ENCODE data around the gene DESI2. TPM values are rescaled to one million over a fixed set of nuclear protein-coding genes. Genes with fewer than 3 reads are reported as not detected.

DESI2 gene
- total RNA-seq, 3 donors from 2014 or later (not counting 1 experiment from before 2014, with no cell fraction given) = 24.1 to 30.5 (median 25.4) TPM

- Mint-ChIP-seq H3K27me3 (ENCODE audit: low read depth in 2 of 2) (no peaks in the 10 kb centered on the region), H3K9me3 (peaks cover 0 to 4% of the 10 kb centered on the region in 2 donors), H3K27ac (no peak overlapping the region), H3K4me3 (no peak overlapping the region), H3K36me3 (peaks cover 13% of the 10 kb centered on the region), H3K4me1 (no peaks in the 10 kb centered on the region)
- Histone ChIP-seq H3K27ac (ENCODE audit: low read length) (no peak overlapping the region), H3K27me3 (ENCODE audit: control insufficient read depth, insufficient read depth, low read length) (no peaks in the 10 kb centered on the region), H3K4me3 (ENCODE audit: low read length) (no peak overlapping the region), H3K36me3 (ENCODE audit: control insufficient read depth, insufficient read depth, low read length) (peaks cover 35% of the 10 kb centered on the region), H3K9me3 (ENCODE audit: control insufficient read depth, insufficient read depth, low read length) (no peaks in the 10 kb centered on the region), H3K4me1 (ENCODE audit: control insufficient read depth, insufficient read depth, low read length) (no peaks in the 10 kb centered on the region)
- intact Hi-C loops (cut with micrococcal nuclease) = no loop called here
- no peak for DNase-seq
- TF ChIP-seq, protein P1, sequence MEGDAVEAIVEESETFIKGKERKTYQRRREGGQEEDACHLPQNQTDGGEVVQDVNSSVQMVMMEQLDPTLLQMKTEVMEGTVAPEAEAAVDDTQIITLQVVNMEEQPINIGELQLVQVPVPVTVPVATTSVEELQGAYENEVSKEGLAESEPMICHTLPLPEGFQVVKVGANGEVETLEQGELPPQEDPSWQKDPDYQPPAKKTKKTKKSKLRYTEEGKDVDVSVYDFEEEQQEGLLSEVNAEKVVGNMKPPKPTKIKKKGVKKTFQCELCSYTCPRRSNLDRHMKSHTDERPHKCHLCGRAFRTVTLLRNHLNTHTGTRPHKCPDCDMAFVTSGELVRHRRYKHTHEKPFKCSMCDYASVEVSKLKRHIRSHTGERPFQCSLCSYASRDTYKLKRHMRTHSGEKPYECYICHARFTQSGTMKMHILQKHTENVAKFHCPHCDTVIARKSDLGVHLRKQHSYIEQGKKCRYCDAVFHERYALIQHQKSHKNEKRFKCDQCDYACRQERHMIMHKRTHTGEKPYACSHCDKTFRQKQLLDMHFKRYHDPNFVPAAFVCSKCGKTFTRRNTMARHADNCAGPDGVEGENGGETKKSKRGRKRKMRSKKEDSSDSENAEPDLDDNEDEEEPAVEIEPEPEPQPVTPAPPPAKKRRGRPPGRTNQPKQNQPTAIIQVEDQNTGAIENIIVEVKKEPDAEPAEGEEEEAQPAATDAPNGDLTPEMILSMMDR (IDR thresholded peaks at IDR 0.05) = no peak
- 54% methylated on average over 2 of the region's 3 CpGs for WGBS (ENCODE audit: insufficient coverage)
- no peak for ATAC-seq
Measured at GRCh38 chr1:244704107-244704506, 51.2 kb downstream of the DESI2 start.

DNA sequence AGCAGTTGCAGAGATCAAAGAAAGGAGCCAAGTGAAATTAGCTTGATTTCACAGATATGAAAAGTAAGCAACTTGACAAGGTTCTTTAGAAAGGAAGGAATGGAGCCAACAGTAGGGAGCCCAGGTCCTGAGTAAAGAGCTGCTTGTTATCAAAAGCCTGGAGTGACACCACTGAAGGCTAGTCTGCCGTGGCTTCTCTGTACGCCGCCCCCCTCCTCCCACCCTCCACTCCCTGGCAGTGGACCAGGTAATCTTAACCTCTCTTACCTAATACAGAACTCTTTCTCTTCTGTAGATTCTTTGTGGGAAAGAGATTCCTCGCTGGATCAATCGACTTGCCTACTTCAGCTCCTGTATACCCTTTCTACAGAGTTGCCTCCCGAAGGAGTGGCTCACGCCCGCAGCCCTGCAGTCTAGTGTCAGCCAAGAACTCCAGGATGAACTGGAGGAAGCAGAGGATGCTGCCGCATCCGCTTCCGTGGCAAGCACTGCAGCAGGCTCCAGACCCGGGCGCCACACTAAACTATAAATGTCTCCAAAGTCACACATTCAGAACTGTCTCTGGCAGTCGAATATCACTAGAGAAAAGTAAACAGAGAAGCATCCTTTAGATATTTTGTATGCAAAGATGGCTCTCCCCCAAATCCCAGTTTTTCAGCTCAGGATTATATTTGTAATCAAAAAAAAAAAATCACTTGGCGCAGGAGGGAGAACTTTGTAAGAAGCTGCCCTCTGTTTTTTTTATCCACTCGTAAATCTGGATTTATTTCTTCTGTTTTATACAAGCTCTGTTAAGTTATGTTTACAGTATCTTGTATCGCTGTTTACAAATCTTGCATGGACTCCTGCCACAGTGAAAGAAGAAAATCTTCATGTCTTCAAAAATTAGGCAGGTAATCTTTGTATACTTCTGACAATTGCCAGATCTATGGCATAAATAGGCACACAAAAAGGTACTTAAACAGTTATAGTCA is 52.6 kb downstream of the DESI2 start:
- H3K9me3 ChIP-seq (ENCODE audit: control insufficient read depth, insufficient read depth, low read length) = no peaks in the 10 kb centered on the region
- Mint-ChIP-seq H3K27ac (no peak overlapping the region), H3K9me3 (peaks cover 0 to 3% of the 10 kb centered on the region in 2 donors), H3K27me3 (ENCODE audit: low read depth in 2 of 2) (no peaks in the 10 kb centered on the region), H3K4me3 (no peak overlapping the region), H3K36me3 (peaks cover 3% of the 10 kb centered on the region), H3K4me1 (no peaks in the 10 kb centered on the region)
- ATAC-seq = no peak
- no peaks in the 10 kb centered on the region for H3K27me3 ChIP-seq (ENCODE audit: control insufficient read depth, insufficient read depth, low read length)
- DNase-seq = no peak
- peaks cover 25% of the 10 kb centered on the region for H3K36me3 ChIP-seq (ENCODE audit: control insufficient read depth, insufficient read depth, low read length)
- H3K27ac ChIP-seq (ENCODE audit: low read length) = no peak overlapping the region
- 96% methylated on average over 17 of the region's 17 CpGs for WGBS (ENCODE audit: insufficient coverage)
- TF ChIP-seq, protein P1 (IDR thresholded peaks at IDR 0.05) = no peak
- no peaks in the 10 kb centered on the region for H3K4me1 ChIP-seq (ENCODE audit: control insufficient read depth, insufficient read depth, low read length)
- intact Hi-C loops (cut with micrococcal nuclease) = no loop called here
- H3K4me3 ChIP-seq (ENCODE audit: low read length) = no peak overlapping the region

GRCh38 chr1:244709076-244709475 is 56.1 kb downstream of the DESI2 start:
- Mint-ChIP-seq H3K4me3 (no peak overlapping the region), H3K27ac (peak overlapping the region in 1 of 2 donors; percentile 35), H3K4me1 (peaks cover 0 to 5% of the 10 kb centered on the region in 2 donors), H3K27me3 (ENCODE audit: low read depth in 2 of 2) (no peaks in the 10 kb centered on the region), H3K9me3 (no peaks in the 10 kb centered on the region), H3K36me3 (no peaks in the 10 kb centered on the region)
- no peak overlapping the region for H3K27ac ChIP-seq (ENCODE audit: low read length)
- intact Hi-C loops (cut with micrococcal nuclease) = no loop called here
- TF ChIP-seq, protein P1 (IDR thresholded peaks at IDR 0.05) = no peak
- DNase-seq (no peak), ATAC-seq (no peak)
- H3K4me1 ChIP-seq (ENCODE audit: control insufficient read depth, insufficient read depth, low read length) = no peaks in the 10 kb centered on the region
- H3K36me3 ChIP-seq (ENCODE audit: control insufficient read depth, insufficient read depth, low read length) = peaks cover 19% of the 10 kb centered on the region
- no peaks in the 10 kb centered on the region for H3K27me3 ChIP-seq (ENCODE audit: control insufficient read depth, insufficient read depth, low read length)
- WGBS (ENCODE audit: insufficient coverage) = 93% methylated on average over 7 of the region's 8 CpGs
- H3K9me3 ChIP-seq (ENCODE audit: control insufficient read depth, insufficient read depth, low read length) = no peaks in the 10 kb centered on the region
- H3K4me3 ChIP-seq (ENCODE audit: low read length) = no peak overlapping the region
